ENCODE data around the gene DNAJC18.

DNAJC18 gene

DNA sequence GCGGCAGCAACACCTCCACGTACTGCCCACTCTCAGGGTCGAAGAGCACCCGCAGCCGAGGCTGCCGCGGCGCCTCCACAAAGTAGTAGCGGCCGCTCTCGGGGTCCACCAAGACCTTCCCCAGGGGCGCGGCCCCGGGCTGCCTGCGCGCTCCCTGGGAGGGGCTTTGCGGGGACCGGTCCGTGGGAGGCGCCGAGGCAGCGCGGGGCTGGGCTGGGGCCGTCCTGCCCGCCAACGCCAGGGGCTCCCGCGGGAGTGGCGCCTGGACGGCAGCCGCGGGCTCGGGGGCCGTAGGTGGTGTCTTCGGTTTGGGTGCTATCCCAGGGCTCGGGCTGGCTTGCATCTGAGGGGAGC, 47.0 kb downstream of the DNAJC18 start:
- Histone ChIP-seq H3K4me3 (ENCODE audit: low read depth, low read length) (peak overlapping the region; percentile 47; the same call in 1 of the 2 replicates), H3K4me1 (peaks cover 8% of the 10 kb centered on the region), H3K27me3 (peaks cover 31% of the 10 kb centered on the region), H3K36me3 (no peaks in the 10 kb centered on the region), H3K9me3 (no peaks in the 10 kb centered on the region)
- TF ChIP-seq CTCF (IDR thresholded peaks at IDR 0.05; ENCODE audit: low read depth, low read length), result no peak
- no peak for DNase-seq

GRCh38 chr5:139391570-139392323, 47.6 kb downstream of the DNAJC18 start:
- Histone ChIP-seq H3K4me1 (peaks cover 8% of the 10 kb centered on the region), H3K27me3 (peaks cover 31% of the 10 kb centered on the region), H3K4me3 (ENCODE audit: low read depth, low read length) (no peak overlapping the region), H3K9me3 (no peaks in the 10 kb centered on the region), H3K36me3 (no peaks in the 10 kb centered on the region)
- no peak for TF ChIP-seq CTCF (IDR thresholded peaks at IDR 0.05; ENCODE audit: low read depth, low read length)
- no peak for DNase-seq

DNA sequence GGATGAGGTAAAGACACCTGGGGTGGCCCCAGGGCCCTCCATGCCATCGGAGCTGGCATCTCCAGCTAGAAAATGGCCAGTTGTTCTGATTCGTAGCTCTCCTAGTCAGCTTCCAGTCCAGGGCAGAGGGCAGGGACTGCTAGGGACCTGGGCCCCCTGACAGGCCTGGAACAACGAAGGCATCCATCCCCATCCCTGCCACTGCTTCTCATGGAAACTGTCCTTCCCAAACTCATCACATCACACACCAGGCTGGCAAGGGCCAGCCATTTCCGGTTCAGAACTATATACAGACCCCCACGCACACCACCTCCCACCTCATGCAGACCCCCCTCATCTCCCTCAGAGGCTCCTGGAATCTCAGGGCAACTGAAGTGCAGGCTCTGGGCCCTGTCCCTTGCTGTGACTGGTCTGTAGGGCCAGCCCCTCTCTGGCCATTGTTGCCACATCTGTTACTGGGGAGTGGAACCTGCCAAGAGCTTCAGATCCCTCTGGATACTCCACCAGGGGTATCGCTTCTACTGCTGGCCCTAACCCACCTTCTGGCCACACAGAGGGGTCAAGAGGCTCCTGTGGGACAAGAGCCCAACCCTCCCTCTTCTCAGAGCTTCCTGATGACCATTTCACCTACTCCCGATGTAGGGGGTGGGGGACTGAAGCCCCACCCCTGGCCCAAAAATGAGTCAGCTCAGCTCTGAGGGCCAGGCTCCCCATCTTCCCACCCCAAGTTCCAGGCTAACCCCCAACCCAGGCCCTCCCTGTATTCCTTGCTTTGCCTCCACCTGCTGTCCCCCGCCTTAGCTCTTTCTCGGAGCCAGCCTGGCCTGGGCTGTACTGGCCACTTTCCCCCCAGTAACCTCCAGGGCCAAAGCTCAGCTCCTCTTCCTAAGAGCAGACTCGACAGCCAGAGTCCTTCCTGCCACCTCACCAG, 48.4 kb downstream of the DNAJC18 start:
- H3K4me1 ChIP-seq, result peaks cover 8% of the 10 kb centered on the region
- TF ChIP-seq CTCF (IDR thresholded peaks at IDR 0.05; ENCODE audit: low read depth, low read length), result no peak
- H3K36me3 ChIP-seq, result no peaks in the 10 kb centered on the region
- DNase-seq, result no peak
- H3K27me3 ChIP-seq, result peaks cover 31% of the 10 kb centered on the region
- no peaks in the 10 kb centered on the region for H3K9me3 ChIP-seq
- no peak overlapping the region for H3K4me3 ChIP-seq (ENCODE audit: low read depth, low read length)

DNA sequence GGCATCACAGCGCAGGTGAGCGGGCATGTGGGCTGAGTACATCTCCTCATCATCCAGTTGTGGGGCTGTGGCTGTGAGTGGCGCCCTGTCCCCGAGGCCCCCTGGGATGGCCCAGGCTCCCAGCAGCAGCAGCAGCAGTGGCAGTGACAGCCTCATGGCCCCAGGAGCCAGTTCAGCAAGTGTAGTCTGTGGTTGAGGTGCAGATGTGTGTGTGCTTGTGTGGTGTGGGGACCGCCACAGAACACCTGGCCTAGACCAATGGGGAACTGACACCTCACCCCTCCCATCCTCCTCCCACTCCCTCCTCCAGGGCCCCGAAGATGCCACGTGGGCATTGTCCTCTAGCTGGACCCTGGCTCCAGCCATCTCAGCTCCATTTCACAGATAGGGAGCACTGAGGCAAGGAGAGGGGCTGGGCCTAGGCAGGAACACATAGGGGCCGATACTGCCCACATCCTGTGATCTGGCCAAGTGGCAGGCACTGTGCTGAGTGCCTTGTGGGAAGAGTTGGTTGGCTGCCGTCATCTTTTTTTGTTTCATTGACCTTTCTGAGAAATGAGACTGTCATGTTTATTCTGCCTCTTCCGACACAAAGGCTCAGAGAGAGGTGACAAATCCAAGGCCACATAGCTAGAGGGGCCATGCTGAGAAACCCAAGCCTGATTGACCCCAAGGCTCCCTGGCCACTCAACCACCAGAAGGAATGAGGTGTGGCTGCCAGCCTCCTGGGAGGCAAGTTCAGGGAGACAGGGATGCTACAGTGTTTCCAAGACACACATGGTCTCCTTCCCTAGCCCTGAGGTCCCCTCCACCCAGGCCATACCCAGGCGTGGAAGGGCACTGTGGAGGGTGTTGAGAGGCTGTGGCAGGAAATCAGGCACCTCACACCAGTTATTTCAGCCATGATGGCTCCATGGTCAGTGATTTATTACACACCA, 49.4 kb downstream of the DNAJC18 start, which contains the start of gene MZB1:
TSS of gene MZB1 (minus strand) at position 213 of the 938 bp plus-strand sequence. CDS start at position 156, 57 bp downstream.
- H3K4me3 ChIP-seq (ENCODE audit: low read depth, low read length), result no peak within 1 kb of the TSS
- H3K36me3 ChIP-seq, result no peaks in the 10 kb centered on the region
- H3K4me1 ChIP-seq, result peaks cover 8% of the 10 kb centered on the region
- no peak for TF ChIP-seq CTCF (IDR thresholded peaks at IDR 0.05; ENCODE audit: low read depth, low read length)
- H3K9me3 ChIP-seq, result no peaks in the 10 kb centered on the region
- DNase-seq, result no peak
- peaks cover 29% of the 10 kb centered on the region for H3K27me3 ChIP-seq

DNA sequence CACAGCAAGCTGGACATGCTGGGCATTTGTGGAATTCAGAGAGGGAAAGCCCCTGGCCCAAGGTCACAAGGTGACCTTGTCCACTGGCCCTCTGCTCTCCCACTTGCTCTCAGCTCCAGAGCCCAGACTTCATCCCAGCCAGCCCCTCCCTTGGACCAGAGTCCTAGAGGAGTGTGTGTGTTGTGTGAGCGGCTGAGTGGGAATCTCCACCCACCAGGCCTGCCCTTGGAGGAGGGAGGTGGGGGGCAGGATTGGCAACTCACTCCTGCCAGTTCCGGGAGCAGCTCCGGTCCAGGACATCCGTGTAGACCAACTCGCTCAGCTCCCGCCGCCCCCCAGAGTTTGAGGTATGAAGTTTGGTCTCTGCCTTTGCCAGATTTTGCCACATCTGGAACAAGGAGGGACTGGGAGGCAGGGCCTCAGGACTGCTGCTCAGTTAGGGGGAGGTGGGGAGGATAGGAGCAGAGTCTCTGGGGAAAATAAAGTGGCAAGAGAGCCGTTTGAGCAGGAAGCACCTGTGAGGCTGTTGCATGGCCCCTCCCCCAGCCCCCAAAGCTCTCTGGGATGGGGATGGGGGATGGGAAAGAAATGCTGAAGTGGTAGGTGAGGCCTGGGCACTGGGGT, 51.0 kb downstream of the DNAJC18 start:
- peak; percentile 42 for DNase-seq
- TF ChIP-seq CTCF (IDR thresholded peaks at IDR 0.05; ENCODE audit: low read depth, low read length), result no peak
- Histone ChIP-seq H3K4me1 (peaks cover 13% of the 10 kb centered on the region), H3K27me3 (peaks cover 12% of the 10 kb centered on the region), H3K9me3 (no peaks in the 10 kb centered on the region), H3K4me3 (ENCODE audit: low read depth, low read length) (no peak overlapping the region; the same call in 1 of the 2 replicates), H3K36me3 (no peaks in the 10 kb centered on the region)

All from BE2C (cell line).